H1 (cell line): ENCODE results near the gene SPDYE4. TPM values are rescaled to one million over a fixed set of nuclear protein-coding genes. Genes with fewer than 3 reads are reported as not detected.

Experiments
- EGR1 ChIP-seq: IDR thresholded peaks from 2 replicates; pipeline ENCODE4 v1.6.1; 2011; ENCODE audit warnings: low read depth, low read length, borderline replicate concordance
- SIN3A ChIP-seq, 2 experiments: IDR thresholded peaks in 1 of 2; conservative IDR thresholded peaks in 1 of 2; 2 replicates each; pipeline ENCODE4 v1.6.1; 2011 to 2012; ENCODE audit warnings: low read length in 2 of 2, improper control_type of control experiment in 1 of 2, low read depth in 1 of 2, mild to moderate bottlenecking in 1 of 2
- polyA plus RNA-seq, 7 experiments: library from polyadenylated mRNA; depleted of rRNA in 3 of 7; stranded (reverse) in 5 of 7; unstranded in 2 of 7; fragments of >200 nt in 5 of 7; fragments of 200-250 nt in 2 of 7; gene quantifications; 1 replicate in 5 of 7; 2 replicates in 1 of 7; 4 replicates in 1 of 7; pipeline versions ENCODE4 v1.2.1 to v1.2.3, GENCODE V29; 2011 to 2013; ENCODE audit warnings: missing spikeins in 2 of 7, mixed read lengths in 2 of 7
- total RNA-seq: library from RNA; stranded (reverse); fragmentation: NEBNext Ultra II Directional; extraction: Animal tissue kit (Norgen Biotek cat#: 25700); gene quantifications from 2 replicates; pipeline ENCODE4 v1.2.1, GENCODE V29; 2021

Gene SPDYE4
- total and polyA plus RNA-seq, 2 of the 8 experiments (the other 6 are each of a cell fraction or from before 2014, with no cell fraction given), result not detected

GRCh38 chr17:8806926-8807550, 48.7 kb upstream of the SPDYE4 start (continued):
- TF ChIP-seq EGR1 (no peak), SIN3A (conservative IDR thresholded peaks at IDR 0.05 in 1 of 2, IDR thresholded peaks at IDR 0.05 in 1 of 2; ENCODE audit: low read depth in 1 of 2, low read length in 2 of 2) (no peak)
